ENCODE measurements around the gene HDAC7.

The HDAC7 gene

GRCh38 chr12:47828976-47829482 lies 9.3 kb upstream of the HDAC7 start:
- TF ChIP-seq CTCF (conservative IDR thresholded peaks at IDR 0.05; ENCODE audit: low read length), result no peak
- H3K4me3 ChIP-seq (ENCODE audit: low read length), result peak overlapping the region; percentile 12; the same call in 1 of the 2 replicates
- DNase-seq (ENCODE audit: low read depth), result peak; percentile 79

GRCh38 chr12:47828008-47828975 lies 8.6 kb upstream of the HDAC7 start:
- no peak for DNase-seq (ENCODE audit: low read depth)
- no peak for TF ChIP-seq CTCF (conservative IDR thresholded peaks at IDR 0.05; ENCODE audit: low read length)
- no peak overlapping the region for H3K4me3 ChIP-seq (ENCODE audit: low read length)

GRCh38 chr12:47825173-47825639 lies 5.5 kb upstream of the HDAC7 start:
- H3K4me3 ChIP-seq (ENCODE audit: low read length), result no peak overlapping the region

GRCh38 chr12:47824635-47825034 lies 4.9 kb upstream of the HDAC7 start:
- no peak overlapping the region for H3K4me3 ChIP-seq (ENCODE audit: low read length)
- no peak for TF ChIP-seq CTCF (conservative IDR thresholded peaks at IDR 0.05; ENCODE audit: low read length)
- no peak for DNase-seq (ENCODE audit: low read depth)

More at GRCh38 chr12:47825173-47825639, 5.5 kb upstream of the HDAC7 start:
- TF ChIP-seq CTCF (conservative IDR thresholded peaks at IDR 0.05; ENCODE audit: low read length), result no peak
- no peak for DNase-seq (ENCODE audit: low read depth)

- TF ChIP-seq CTCF (conservative IDR thresholded peaks at IDR 0.05; ENCODE audit: low read length), result no peak
- no peak for DNase-seq (ENCODE audit: low read depth)
- H3K4me3 ChIP-seq (ENCODE audit: low read length), result no peak overlapping the region
Measured at GRCh38 chr12:47824198-47824597, 4.5 kb upstream of the HDAC7 start.

GRCh38 chr12:47823422-47824086 lies 3.9 kb upstream of the HDAC7 start:
- no peak for TF ChIP-seq CTCF (conservative IDR thresholded peaks at IDR 0.05; ENCODE audit: low read length)
- no peak overlapping the region for H3K4me3 ChIP-seq (ENCODE audit: low read length)
- peak; percentile 44 for DNase-seq (ENCODE audit: low read depth)
